K562 (cell line): ENCODE measurements around the gene RPL3.

Experiments used
- EZH2 ChIP-seq: IDR thresholded peaks from 2 replicates; pipeline ENCODE4 v1.6.1; 2012; ENCODE audit warnings: low read depth, mild to moderate bottlenecking, inconsistent platforms, low read length, borderline replicate concordance
- HCFC1 ChIP-seq: IDR thresholded peaks from 2 replicates; pipeline ENCODE4 v1.6.1; 2012; ENCODE audit warnings: low read depth, low read length, improper control_type of control experiment
- JUND ChIP-seq, 2 experiments: IDR thresholded peaks; 2 replicates in 1 of 2; 3 replicates in 1 of 2; pipeline ENCODE4 v1.6.1; 2011; ENCODE audit warnings: borderline replicate concordance in 2 of 2, low read depth in 2 of 2, low read length in 2 of 2, improper control_type of control experiment in 1 of 2, missing biosample characterization in 1 of 2, missing genetic modification characterization in 1 of 2, missing genetic modification reagents in 1 of 2
- SMAD3 ChIP-seq: fragments of 450-650 bp; formaldehyde crosslinking; conservative IDR thresholded peaks from 2 replicates; pipeline ENCODE4 v1.4.0; 2020; ENCODE audit warnings: mild to moderate bottlenecking
- TAF15 ChIP-seq: fragments of 200-400 bp; formaldehyde crosslinking; IDR thresholded peaks from 2 replicates; pipeline ENCODE4 v1.6.1; 2017; ENCODE audit warnings: mild to moderate bottlenecking, low read depth, low read length, moderate library complexity
- TBL1XR1 ChIP-seq, 2 experiments: IDR thresholded peaks; 2 replicates each; pipeline ENCODE4 v1.6.1; 2012; ENCODE audit warnings: improper control_type of control experiment in 2 of 2, low read length in 2 of 2, mild to moderate bottlenecking in 1 of 2
- TCF7L2 ChIP-seq: fragments of 150-350 bp; IDR thresholded peaks from 2 replicates; pipeline ENCODE4 v1.6.1; 2016; ENCODE audit warnings: low read depth, mild to moderate bottlenecking, low read length, moderate library complexity
- ZNF785 ChIP-seq: fragments of 250-450 bp; sonication (Bioruptor Pico); IDR thresholded peaks from 2 replicates; pipeline ENCODE4 v1.4.0; 2020; ENCODE audit warnings: mild to moderate bottlenecking
- TF ChIP-seq, protein P1 (sequence below): fragments of 450-650 bp; formaldehyde crosslinking; IDR thresholded peaks from 2 replicates; pipeline ENCODE4 v1.4.0; 2022; ENCODE audit warnings: missing genetic modification characterization
- TF ChIP-seq, protein P2 (sequence below), 3 experiments: IDR thresholded peaks in 2 of 3; conservative IDR thresholded peaks in 1 of 3; 2 replicates each; pipeline ENCODE4 v1.5.1; 2011 to 2012; ENCODE audit warnings: low read length in 3 of 3, mild to moderate bottlenecking in 3 of 3, control low read depth in 2 of 3, improper control_type of control experiment in 1 of 3, inconsistent platforms in 1 of 3, low read depth in 1 of 3, mixed read lengths in 1 of 3, moderate library complexity in 1 of 3; ENCODE audit not compliant: insufficient read depth in 2 of 3

GRCh38 chr22:39356464-39356863, 37.0 kb upstream of the RPL3 start:
- TF ChIP-seq HCFC1 (no peak), EZH2 (no peak), ZNF785 (CRISPR knock-in tag) (no peak), TCF7L2 (no peak), SMAD3 (no peak), JUND (IDR thresholded peaks at IDR 0.05; ENCODE audit: borderline replicate concordance, low read depth, low read length) (no peak), JUND (tag; IDR thresholded peaks at IDR 0.05; ENCODE audit: borderline replicate concordance, low read depth, low read length) (no peak), TBL1XR1 (IDR thresholded peaks at IDR 0.05; ENCODE audit: low read length in 2 of 2) (no peak), TAF15 (no peak)
- TF ChIP-seq, protein P1, sequence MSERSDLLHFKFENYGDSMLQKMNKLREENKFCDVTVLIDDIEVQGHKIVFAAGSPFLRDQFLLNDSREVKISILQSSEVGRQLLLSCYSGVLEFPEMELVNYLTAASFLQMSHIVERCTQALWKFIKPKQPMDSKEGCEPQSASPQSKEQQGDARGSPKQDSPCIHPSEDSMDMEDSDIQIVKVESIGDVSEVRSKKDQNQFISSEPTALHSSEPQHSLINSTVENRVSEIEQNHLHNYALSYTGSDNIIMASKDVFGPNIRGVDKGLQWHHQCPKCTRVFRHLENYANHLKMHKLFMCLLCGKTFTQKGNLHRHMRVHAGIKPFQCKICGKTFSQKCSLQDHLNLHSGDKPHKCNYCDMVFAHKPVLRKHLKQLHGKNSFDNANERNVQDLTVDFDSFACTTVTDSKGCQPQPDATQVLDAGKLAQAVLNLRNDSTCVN (CRISPR knock-in tag), result no peak
- TF ChIP-seq, protein P2, sequence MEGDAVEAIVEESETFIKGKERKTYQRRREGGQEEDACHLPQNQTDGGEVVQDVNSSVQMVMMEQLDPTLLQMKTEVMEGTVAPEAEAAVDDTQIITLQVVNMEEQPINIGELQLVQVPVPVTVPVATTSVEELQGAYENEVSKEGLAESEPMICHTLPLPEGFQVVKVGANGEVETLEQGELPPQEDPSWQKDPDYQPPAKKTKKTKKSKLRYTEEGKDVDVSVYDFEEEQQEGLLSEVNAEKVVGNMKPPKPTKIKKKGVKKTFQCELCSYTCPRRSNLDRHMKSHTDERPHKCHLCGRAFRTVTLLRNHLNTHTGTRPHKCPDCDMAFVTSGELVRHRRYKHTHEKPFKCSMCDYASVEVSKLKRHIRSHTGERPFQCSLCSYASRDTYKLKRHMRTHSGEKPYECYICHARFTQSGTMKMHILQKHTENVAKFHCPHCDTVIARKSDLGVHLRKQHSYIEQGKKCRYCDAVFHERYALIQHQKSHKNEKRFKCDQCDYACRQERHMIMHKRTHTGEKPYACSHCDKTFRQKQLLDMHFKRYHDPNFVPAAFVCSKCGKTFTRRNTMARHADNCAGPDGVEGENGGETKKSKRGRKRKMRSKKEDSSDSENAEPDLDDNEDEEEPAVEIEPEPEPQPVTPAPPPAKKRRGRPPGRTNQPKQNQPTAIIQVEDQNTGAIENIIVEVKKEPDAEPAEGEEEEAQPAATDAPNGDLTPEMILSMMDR (IDR thresholded peaks at IDR 0.05 in 2 of 3, conservative IDR thresholded peaks at IDR 0.05 in 1 of 3; ENCODE audit: insufficient read depth in 2 of 3, low read depth in 1 of 3, low read length in 3 of 3), result no peak
